Chondrocyte (in vitro differentiated cells): ENCODE data around the gene CACNA1B. TPM values are rescaled to one million over a fixed set of nuclear protein-coding genes. Genes with fewer than 3 reads are reported as not detected.
A peak's percentile ranks its signal among the peaks of the same experiment; 100 is the strongest.

Experiments
- DNase-seq: peaks from one replicate; pipeline ENCODE4 v3.0.0; 2021; ENCODE audit warnings: mixed read lengths, low spot score
- H3K27ac Mint-ChIP-seq: one replicate; pipeline ENCODE4 v1.8.0; 2021; ENCODE audit warnings: mild to moderate bottlenecking, moderate library complexity, mixed read lengths; ENCODE audit not compliant: unreplicated experiment
- H3K27me3 Mint-ChIP-seq: 2 replicates; pipeline ENCODE4 v1.8.0; 2021; ENCODE audit warnings: low read depth, mixed read lengths
- H3K36me3 Mint-ChIP-seq: 2 replicates; pipeline ENCODE4 v1.8.0; 2021; ENCODE audit warnings: low read depth, mixed read lengths
- H3K4me1 Mint-ChIP-seq: 2 replicates; pipeline ENCODE4 v1.8.0; 2021; ENCODE audit warnings: low read depth, mild to moderate bottlenecking, mixed read lengths
- H3K4me3 Mint-ChIP-seq: one replicate; pipeline ENCODE4 v1.8.0; 2021; ENCODE audit warnings: mild to moderate bottlenecking, moderate library complexity, mixed read lengths; ENCODE audit not compliant: unreplicated experiment
- H3K9me3 Mint-ChIP-seq: 2 replicates; pipeline ENCODE4 v1.8.0; 2021; ENCODE audit warnings: low read depth, mixed read lengths
- total RNA-seq: library from RNA; stranded (reverse); gene quantifications from 3 replicates; pipeline ENCODE4 v1.2.1, GENCODE V29; 2021
- TF ChIP-seq, protein P1 (sequence below): fragments of 200-600 bp; sonication (generic); IDR thresholded peaks from 2 replicates; pipeline ENCODE4 v1.5.0; 2021; ENCODE audit warnings: antibody characterized with exemption, mild to moderate bottlenecking, moderate library complexity

CACNA1B gene
- total RNA-seq, 1 donor from 2014 or later = 3.7 TPM

DNA sequence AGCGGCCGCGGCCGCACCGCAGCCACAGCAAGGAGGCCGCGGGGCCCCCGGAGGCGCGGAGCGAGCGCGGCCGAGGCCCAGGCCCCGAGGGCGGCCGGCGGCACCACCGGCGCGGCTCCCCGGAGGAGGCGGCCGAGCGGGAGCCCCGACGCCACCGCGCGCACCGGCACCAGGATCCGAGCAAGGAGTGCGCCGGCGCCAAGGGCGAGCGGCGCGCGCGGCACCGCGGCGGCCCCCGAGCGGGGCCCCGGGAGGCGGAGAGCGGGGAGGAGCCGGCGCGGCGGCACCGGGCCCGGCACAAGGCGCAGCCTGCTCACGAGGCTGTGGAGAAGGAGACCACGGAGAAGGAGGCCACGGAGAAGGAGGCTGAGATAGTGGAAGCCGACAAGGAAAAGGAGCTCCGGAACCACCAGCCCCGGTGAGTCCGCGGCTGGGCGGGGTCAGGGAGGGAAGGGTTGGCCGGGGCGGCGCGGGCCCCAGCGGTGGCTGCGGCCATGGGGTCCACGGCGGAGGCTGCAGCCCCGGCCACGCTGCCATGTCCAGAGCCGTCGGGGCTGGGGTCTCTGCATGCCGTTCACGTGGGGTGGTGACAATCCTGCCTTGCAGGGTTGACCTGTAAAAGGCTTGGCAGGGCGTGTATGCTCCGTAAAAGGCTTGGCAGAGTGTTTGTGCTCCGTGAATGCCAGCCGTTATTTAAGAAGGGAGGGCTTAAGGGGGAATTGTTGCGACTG is 146.0 kb downstream of the CACNA1B start:
- H3K4me3 Mint-ChIP-seq = no peak overlapping the region
- H3K27me3 Mint-ChIP-seq = peaks cover 38% of the 10 kb centered on the region
- no peaks in the 10 kb centered on the region for H3K9me3 Mint-ChIP-seq
- no peak for DNase-seq
- no peaks in the 10 kb centered on the region for H3K4me1 Mint-ChIP-seq
- no peak overlapping the region for H3K27ac Mint-ChIP-seq
- TF ChIP-seq, protein P1, sequence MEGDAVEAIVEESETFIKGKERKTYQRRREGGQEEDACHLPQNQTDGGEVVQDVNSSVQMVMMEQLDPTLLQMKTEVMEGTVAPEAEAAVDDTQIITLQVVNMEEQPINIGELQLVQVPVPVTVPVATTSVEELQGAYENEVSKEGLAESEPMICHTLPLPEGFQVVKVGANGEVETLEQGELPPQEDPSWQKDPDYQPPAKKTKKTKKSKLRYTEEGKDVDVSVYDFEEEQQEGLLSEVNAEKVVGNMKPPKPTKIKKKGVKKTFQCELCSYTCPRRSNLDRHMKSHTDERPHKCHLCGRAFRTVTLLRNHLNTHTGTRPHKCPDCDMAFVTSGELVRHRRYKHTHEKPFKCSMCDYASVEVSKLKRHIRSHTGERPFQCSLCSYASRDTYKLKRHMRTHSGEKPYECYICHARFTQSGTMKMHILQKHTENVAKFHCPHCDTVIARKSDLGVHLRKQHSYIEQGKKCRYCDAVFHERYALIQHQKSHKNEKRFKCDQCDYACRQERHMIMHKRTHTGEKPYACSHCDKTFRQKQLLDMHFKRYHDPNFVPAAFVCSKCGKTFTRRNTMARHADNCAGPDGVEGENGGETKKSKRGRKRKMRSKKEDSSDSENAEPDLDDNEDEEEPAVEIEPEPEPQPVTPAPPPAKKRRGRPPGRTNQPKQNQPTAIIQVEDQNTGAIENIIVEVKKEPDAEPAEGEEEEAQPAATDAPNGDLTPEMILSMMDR = no peak
- H3K36me3 Mint-ChIP-seq = no peaks in the 10 kb centered on the region

DNA sequence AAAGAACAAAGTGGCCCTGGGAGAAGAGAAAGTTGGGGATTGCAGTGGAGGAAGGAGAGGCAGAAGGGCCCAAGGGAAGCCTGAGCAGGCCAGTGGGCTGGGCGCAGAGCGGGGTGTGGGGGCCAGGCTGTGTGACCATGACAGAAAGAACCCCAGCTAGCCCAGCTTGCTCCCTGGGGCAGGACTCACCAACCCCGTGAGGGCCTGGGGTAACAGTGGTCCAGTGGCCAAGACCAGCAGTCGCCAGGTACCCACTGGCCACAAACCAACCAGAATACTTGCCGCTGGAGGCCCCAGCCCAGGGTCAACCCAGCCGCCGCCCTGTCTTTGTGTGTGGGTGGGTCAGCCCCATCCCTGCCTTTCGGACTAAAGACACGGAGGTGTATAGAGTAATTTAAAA is 146.5 kb downstream of the CACNA1B start:
- Mint-ChIP-seq H3K27ac (no peak overlapping the region), H3K4me3 (no peak overlapping the region), H3K27me3 (peaks cover 38% of the 10 kb centered on the region), H3K36me3 (no peaks in the 10 kb centered on the region), H3K4me1 (no peaks in the 10 kb centered on the region), H3K9me3 (no peaks in the 10 kb centered on the region)
- peak; percentile 67 for DNase-seq
- TF ChIP-seq, protein P1 = no peak

DNA sequence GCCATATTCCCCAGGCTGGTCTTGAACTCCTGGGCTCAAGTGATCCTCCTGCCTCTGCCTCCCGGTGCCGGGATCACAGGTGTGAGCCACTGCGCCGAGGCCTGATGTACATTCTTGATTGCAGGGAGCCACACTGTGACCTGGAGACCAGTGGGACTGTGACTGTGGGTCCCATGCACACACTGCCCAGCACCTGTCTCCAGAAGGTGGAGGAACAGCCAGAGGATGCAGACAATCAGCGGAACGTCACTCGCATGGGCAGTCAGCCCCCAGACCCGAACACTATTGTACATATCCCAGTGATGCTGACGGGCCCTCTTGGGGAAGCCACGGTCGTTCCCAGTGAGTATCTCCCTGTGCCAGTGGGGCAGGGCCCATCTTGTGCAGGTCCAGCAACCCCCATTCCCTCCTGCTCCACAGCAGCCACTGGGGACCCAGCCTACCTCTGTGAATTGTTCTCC is 147.3 kb downstream of the CACNA1B start:
- H3K27me3 Mint-ChIP-seq = peaks cover 39% of the 10 kb centered on the region
- no peak for DNase-seq
- no peaks in the 10 kb centered on the region for H3K36me3 Mint-ChIP-seq
- H3K27ac Mint-ChIP-seq = no peak overlapping the region
- no peak overlapping the region for H3K4me3 Mint-ChIP-seq
- TF ChIP-seq, protein P1 = no peak
- no peaks in the 10 kb centered on the region for H3K9me3 Mint-ChIP-seq
- no peaks in the 10 kb centered on the region for H3K4me1 Mint-ChIP-seq

- H3K27ac Mint-ChIP-seq = no peak overlapping the region
- peaks cover 41% of the 10 kb centered on the region for H3K27me3 Mint-ChIP-seq
- no peaks in the 10 kb centered on the region for H3K9me3 Mint-ChIP-seq
- H3K36me3 Mint-ChIP-seq = no peaks in the 10 kb centered on the region
- H3K4me3 Mint-ChIP-seq = no peak overlapping the region
- H3K4me1 Mint-ChIP-seq = no peaks in the 10 kb centered on the region
- TF ChIP-seq, protein P1 = no peak
- no peak for DNase-seq
Observed at GRCh38 chr9:138025417-138025816, 147.8 kb downstream of the CACNA1B start.

DNA sequence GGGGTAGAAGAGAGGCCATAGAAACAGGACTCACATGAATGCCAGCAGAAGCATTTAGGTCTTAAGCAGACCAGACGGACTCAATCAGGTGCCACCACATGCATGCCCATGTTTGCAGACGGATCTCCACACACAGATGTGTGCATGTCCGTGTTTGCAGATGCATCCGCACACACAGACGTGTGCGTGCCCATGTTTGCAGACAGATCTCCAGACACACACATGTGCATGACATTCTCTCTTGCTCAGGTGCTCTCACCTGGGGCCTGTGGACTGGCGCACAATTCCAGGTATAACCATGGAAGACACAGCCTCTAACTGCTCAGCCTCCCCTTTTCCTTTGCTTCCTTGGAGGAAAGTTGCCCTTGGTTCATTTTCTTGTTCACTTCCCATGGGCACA is 148.3 kb downstream of the CACNA1B start:
- no peak for DNase-seq
- no peaks in the 10 kb centered on the region for H3K36me3 Mint-ChIP-seq
- H3K4me3 Mint-ChIP-seq = no peak overlapping the region
- H3K27ac Mint-ChIP-seq = no peak overlapping the region
- H3K9me3 Mint-ChIP-seq = no peaks in the 10 kb centered on the region
- no peaks in the 10 kb centered on the region for H3K4me1 Mint-ChIP-seq
- TF ChIP-seq, protein P1 = no peak
- peaks cover 45% of the 10 kb centered on the region for H3K27me3 Mint-ChIP-seq
